ENCODE measurements around the gene ESPNL.
"Not testable (repeated sequence)": the region's sequence is repeated elsewhere in the genome, so short reads cannot be mapped to it uniquely, and the experiment has no call there.

Gene ESPNL, protein sequence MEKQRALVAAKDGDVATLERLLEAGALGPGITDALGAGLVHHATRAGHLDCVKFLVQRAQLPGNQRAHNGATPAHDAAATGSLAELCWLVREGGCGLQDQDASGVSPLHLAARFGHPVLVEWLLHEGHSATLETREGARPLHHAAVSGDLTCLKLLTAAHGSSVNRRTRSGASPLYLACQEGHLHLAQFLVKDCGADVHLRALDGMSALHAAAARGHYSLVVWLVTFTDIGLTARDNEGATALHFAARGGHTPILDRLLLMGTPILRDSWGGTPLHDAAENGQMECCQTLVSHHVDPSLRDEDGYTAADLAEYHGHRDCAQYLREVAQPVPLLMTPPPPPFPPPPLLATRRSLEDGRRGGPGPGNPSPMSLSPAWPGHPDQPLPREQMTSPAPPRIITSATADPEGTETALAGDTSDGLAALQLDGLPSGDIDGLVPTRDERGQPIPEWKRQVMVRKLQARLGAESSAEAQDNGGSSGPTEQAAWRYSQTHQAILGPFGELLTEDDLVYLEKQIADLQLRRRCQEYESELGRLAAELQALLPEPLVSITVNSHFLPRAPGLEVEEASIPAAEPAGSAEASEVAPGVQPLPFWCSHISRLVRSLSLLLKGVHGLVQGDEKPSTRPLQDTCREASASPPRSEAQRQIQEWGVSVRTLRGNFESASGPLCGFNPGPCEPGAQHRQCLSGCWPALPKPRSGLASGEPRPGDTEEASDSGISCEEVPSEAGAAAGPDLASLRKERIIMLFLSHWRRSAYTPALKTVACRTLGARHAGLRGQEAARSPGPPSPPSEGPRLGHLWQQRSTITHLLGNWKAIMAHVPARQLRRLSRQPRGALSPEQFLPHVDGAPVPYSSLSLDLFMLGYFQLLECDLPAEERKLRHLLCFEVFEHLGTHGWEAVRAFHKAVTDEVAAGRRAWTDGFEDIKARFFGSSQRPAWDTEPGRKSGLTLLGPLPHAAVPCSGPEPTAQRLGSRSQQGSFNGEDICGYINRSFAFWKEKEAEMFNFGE

DNA sequence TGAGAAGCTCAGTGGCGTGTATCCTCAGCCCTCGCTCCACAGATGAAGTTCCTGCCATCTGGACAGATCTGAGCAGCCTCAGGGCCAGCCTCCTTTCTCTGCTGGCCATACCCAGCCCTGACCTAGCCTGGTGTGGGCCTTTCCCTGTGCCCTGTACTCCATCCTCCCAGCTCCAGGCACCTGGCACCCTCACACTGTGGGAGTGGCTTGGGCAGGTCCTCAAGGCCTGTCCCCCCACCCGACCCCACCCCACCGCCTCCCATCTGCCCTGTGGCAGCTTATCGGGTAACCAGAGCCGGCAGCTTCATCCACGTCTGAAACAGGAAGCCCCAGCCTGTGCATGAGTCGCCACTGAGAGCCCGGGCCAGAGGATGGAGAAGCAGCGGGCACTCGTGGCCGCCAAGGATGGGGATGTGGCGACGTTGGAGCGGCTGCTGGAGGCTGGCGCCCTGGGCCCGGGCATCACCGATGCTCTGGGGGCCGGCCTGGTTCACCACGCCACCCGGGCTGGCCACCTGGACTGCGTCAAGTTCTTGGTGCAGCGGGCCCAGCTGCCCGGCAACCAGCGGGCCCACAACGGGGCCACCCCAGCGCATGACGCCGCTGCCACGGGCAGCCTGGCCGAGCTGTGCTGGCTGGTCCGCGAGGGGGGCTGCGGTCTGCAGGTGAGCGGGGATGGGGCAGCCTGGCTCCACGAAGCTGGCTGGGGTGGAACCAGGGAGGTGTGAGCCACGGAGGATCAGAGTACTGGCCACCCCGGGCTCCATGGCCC lies at the start of gene ESPNL:
Gene ESPNL, plus strand, starts transcription at position 292 of the 772 bp plus-strand sequence. Its CDS starts 80 bp downstream, at position 372.
- no peak for DNase-seq

DNA sequence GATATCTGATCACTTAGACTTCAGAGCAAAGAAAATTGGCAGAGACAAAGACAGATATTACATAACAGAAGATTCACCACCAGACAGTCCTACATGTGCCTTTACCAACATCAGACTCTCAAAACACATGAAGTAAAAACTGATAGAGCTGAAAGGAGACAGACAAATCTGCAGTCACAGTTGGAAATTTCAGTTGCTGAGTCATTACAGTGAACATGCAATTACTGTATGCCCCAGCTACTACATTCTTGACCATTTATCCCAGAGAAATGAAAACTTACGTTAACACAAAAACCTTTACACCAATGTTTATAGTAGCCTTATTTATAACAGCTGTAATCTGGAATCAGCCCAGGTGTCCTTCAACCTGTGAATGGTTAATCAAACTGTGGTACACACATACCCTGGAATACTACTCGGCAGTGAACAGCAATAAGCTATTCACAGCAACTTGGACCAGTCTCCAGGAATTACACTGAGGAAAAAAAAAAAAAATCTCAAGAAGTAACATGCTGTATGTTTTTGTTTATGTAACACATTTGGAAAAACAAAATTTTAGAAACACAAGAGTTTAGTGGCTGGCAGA lies 46.9 kb upstream of the ESPNL start:
- no peak for DNase-seq

DNA sequence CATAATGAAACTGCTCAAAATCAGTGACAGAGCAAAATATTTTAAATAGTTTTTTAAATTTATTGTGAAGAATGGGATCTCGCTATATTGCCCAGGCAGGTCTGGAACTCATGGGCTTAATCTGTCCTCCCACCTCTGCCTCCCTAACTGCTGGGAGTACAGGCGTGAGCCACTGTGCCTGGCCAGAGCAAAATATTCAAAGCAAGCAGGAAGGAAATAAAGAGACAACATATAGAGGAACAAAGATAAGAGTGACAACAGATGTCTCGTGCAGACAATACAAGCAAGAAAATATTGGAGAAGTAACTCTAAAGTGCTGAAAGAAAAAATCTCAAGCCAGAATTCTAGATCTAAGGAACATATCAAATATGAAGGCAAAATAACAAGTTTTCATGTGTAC lies 44.3 kb upstream of the ESPNL start:
- no peak for DNase-seq

DNA sequence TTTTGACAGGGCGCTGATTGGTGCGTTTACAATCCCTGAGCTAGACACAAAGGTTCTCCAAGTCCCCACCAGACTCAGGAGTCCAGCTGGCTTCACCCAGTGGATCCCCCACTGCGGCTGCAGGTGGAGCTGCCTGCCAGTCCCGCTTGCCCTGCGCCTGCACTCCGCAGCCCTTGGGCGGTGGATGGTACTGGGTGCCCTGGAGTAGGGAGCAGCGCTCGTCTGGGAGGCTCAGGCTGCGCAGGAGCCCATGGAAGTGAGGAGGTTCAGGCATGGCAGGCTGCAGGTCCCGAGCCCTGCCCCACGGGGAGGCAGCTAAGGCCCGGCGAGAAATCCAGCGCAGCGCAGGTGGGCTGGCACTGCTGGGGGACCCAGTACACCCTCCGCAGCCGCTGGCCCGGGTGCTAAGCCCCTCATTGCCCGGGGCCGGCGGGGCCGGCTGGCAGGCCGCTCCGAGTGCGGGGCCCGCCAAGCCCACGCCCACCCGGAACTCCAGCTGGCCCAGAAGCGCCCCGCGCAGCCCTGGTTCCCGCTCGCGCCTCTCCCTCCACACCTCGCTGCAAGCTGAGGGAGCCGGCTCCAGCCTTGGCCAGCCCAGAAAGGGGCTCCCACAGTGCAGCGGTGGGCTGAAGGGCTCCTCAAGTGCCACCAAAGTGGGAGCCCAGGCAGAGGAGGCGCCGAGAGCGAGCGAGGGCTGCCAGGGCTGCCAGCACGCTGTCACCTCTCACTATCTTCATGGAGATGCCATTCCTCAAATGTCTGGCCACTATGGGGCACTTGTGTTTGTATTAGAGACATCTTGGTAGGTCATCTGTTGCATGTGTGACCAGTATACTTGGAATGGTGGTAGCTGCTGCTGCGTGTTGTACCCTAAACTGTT lies 42.2 kb upstream of the ESPNL start:
- not testable (repeated sequence) for DNase-seq

DNA sequence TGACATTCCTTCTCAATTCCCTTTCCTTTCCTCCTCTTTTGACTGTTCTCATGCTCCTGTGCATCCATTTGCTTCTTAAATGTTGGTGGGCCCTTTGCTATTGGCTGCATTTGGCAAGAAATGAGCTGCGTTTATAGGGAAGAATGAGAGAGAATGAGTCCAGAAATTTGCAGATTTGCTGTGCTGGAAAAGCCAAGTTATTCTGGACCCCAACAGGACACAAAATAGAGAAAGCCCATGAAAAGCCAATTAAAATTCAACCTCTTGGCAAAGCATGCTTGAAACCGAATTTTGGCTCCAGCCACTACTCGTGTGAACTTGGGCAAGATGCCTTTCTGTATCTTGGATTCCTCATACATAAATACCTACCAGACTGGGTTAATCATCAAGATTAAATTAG lies 40.6 kb upstream of the ESPNL start:
- DNase-seq, result no peak

DNA sequence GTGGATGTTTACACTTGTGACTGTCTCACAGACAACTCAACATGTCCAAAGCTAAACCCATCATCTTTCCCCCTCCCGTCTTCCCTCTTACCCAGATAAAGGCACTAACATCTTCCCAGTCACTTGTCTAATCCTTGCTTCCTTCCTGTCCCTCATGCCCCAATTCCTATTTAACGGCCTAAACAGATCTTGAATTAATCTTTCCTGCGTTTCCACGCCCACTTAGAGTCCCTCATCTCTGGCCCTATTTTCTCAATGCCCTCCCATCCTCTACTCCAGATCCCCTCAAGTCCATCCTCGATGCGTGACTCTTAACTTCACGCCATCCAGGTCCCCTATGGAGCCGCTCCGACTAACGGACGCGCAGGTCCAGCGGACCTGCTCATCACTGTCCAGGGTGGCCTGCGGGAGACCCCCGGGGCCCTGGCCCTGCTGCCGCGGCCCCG lies 40.0 kb upstream of the ESPNL start:
- DNase-seq, result no peak

DNA sequence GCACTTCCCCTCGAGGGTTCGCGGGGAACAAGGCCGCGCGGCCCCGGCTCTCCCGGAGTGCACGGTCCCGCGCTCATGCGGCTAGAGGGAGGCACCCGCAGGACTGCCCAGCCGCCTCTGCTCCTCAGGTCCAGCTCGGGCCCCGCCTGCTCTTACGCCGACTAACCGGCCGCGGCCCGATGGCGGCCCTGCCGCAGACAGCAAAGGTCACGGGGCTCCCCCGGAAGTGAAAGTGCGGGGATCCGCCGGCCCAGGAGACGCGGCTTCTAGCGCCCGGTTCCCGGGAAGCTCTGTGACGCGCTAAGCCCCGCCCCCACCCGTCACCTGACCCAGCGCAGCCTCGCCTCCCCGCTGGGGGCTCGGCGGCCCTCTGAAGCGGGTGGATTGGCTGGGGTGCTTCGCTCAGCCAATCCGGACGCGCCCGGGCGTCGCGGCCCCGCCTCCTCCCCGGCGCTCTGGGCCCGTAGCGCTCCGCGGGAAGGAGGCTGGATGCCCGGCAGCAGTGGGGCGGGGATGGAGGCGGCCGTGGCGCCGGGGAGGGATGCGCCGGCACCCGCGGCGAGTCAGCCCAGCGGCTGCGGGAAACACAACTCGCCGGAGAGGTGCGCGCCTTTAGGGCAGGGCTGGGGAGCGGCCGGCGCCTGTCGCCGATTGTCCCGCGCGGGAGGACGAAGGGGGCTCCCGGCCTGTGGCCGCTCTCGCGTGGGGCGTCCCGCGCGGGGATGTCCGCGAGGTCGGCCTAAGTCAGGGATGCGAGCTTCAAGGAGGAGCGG lies 39.4 kb upstream of the ESPNL start, which contains the start of gene SCLY:
Gene SCLY, plus strand, starts transcription at position 460 of the 773 bp plus-strand sequence. Its CDS starts 54 bp downstream, at position 514.
- peak; percentile 95 for DNase-seq

DNA sequence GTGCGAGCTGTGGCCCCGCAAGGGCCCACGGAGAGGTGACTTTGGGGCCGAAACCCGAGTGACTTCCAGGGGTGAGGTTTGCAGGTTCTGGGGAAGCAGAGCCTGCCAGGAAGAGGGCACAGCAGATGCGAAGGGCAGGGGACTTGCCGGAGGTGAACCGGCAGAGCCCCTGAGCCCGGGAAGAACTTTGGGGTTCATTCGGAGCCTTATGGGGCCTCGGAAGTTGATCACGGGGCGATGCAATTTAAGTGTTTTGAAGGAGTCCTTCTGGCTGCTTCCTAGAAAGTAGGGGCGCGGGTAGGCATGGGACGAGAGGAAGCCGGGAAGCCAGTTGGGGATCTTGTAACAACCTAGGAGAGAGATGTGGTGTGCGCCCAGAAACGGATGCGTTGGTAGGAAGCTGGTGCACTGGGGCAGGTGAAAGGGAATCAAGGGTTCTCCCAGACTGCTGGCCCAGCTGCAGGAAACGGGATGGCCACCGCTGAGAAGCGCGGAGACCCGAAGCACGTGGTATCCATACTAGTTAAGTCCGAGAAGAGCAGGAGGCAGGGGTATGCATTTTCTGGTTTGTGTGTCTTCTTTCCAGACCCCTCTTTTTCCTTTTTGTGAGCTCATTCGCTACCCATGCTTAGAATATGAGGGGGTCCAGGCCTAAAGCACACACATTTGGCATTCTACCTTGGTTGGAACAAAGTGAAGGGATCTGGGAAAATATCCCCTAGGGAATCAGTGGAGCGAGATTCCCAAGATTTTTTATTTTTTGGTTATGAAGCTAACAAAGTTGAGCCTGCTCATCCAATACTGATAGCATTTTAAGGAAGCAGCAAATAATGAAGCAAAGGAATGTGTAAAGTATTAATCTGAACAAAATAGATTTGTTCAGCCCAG lies 38.6 kb upstream of the ESPNL start:
- DNase-seq, result peak; percentile 17

DNA sequence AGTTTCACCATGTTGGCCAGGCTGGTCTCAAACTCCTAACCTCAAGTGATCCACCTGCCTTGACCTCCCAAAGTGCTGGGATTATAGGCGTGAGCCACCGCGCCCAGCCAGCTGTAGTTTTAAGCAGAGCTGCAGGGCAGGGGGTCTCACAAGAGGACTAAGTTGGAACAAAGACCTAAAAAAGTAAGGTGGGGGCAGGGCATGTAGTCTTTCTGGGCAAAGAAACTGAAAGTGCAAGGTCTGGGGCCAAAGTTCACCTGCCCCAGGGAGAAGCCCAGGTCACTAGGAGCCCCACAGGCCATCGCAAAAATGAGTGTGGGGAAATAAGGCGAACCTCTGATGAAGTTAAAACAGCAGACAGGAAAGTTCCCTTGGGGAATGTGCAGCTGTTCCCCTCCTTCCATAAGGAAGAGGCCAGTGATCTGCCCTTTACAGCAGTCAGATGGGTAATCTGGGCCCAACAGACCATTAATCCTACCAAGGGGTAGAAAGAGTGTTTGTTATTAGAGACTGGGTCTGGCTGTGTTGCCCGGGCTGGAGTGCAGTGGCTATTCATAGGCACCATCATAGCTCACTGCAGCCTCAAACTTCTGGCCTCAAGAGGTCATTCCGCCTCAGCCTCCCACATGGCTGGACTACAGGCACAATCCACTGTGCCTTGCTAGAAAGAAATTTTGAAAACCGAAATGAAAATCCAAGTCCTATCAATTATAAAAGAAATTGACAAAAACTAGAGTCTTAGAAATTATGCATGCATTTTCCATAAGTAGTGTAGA lies 36.5 kb upstream of the ESPNL start:
- DNase-seq, result no peak

DNA sequence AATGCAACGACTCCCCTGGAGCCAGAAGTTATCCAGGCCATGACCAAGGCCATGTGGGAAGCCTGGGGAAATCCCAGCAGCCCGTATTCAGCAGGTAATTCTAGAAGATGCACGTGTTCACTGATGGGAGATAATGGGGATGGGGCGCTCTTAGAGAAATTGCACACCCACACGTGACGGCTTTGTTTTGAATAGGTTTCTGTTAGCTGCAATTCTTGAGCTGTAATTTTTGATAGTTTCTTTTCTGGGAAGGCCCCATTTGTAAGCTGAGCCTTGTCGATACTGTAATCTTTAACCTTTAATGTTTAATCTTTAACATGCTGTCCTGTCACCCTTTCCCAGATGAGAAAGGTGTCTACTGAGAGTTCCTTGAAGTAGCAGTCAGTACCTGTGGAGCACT lies 35.8 kb upstream of the ESPNL start:
- no peak for DNase-seq

DNA sequence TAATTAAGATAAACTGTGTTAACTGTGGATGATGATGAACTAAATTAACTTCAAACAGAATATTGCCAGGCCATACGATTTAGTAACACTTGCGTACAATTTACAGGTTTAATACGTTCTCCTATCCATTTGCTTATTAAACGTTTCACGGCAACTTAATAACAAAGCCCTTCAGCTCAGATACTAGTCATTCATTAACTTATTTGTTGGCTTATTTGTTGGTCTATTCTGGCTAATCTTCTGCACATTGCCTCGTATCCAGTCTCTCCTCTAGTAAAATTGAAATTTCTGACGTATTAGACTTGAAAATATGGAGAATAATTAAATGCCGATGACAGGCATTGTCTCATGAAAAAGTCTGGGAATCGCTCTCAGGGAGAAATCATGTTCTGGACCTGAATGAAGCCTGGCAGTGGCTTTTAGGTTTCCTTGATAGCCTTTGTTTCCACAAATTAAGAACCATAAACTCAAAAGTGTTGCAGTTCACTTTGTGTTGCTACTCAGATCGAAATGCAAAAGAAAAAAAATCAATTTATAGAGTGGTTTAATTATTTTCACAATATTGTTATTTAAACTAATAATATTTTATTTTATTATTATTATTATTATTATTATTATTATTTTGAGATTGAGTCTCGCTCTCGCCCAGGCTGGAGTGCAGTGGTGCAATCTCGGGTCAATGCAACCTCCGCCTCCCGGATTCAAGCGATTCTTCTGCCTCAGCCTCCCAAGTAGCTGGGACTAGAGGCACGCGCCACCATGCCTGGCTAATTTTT lies 34.9 kb upstream of the ESPNL start:
- DNase-seq, result no peak

DNA sequence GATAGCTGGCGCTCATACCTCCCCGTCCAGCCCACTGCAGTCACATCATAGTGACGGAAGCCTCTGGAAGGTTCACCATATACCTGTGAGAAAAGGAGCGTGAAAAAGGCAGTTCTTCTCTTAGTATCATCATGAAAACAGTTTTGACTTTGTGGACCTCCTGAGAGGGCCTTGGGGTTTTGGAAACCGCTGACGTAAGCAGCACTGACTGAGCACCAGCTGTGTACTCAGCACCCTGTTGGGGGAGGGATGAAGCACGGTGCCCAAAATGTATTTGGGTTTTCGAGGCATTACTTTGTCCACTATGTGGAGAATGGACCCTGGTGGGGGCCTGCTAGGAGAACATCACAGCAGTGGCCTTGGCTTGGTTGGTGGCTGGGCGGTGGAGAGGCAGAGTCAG lies 33.9 kb upstream of the ESPNL start:
- no peak for DNase-seq

DNA sequence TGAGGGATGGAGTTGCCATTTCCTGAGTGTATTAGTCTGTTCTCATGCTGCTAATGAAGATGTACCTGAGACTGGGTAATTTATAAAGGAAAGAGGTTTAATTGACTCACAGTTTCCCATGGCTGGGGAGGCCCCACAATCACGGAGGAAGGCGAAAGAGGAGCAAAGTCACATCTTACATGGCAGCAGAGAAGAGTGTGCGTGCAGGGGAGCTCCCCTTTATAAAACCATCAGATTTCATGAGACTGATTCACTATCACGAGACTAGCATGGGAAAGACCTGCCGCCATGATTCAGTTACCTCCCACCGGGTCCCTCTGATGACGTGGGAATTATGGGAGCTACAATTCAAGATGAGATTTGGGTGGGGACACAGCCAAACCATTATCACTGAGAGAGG lies 33.4 kb upstream of the ESPNL start:
- DNase-seq, result not testable (repeated sequence)

DNA sequence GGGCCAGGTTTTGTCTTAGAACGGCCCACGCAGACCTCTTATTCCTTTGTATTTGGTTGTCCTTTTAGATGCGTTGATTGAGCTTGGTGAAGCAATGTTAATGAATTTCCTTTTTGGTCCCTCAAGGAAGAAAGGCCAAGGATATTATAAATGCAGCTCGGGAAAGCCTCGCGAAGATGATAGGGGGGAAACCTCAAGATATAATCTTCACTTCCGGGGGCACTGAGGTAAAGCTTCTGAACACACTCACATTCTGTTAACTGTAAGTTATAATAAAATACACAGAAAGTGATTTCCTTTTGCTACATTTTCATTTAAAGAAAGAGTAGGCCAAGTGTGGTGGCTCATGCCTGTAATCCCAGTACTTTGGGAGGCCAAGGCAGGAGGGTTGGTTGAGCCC lies 32.2 kb upstream of the ESPNL start:
- no peak for DNase-seq

DNA sequence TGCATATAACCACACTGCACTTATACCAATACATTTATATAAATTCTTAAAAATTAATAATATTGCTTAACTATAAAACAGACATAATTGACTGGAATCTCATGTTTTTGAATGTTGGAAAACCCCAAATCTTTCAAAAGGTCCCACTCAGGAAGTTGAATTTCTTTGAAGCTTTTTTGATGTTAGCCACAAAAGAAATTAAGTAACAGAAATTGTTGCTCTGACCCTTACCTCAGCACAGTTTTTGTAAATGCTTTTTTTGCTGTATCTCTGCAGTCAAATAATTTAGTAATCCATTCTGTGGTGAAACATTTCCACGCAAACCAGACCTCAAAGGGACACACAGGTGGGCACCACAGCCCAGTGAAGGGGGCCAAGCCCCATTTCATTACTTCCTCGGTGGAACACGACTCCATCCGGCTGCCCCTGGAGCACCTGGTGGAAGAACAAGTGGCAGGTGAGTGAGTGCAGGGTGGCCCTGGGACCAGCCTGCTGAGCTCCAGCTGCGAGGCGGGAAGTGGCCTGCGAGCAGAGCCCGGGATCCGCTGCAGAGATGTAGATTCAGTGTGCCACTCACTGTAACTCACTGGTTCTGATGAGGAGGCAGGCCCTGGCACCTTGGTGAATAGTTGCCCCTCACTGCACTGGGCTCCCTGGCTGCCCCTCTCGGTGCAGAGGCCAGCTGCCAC lies 31.0 kb upstream of the ESPNL start:
- DNase-seq, result no peak

DNA sequence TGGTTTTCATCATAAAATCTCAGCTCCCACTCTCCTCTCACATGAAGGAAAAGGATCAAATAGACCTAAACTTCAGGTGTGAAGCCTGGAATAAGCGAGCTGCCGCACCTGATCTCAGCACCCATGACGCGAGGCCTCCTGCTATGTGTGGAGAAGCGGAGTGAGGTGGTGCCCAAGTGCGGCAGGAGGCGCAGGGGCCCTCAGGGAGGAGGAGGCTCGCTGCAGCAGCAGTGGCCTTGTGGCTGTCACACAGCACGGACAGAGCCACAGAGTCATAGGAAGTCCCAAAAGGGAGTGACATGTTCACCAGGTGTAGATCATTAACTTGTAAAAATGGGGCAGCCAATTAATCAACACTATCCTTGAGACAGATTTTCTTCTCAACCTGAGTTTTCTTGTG lies 30.3 kb upstream of the ESPNL start:
- DNase-seq, result no peak

DNA sequence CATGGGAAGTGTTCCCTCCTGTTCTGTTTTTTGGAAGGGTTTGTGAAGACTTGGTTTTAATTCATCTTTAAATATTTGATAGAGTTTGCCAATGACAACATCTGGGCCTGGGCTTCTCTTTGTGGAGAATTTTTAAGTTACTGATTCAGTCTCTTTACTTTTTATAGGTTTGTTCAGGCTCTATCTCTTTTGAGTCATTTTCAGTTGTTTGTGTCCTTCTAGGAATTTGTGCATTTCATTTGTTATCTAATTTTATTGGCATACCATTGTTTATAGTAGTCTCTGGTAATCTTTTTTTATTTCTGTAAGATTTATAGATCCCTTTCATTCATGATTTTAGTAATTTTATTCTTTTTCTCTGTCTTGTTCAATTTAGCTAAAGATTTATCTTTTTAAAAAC lies 24.7 kb upstream of the ESPNL start:
- DNase-seq, result no peak
